Activated effector memory CD4-positive, alpha-beta T cell treated with anti-CD3 and anti-CD28 coated beads, Interleukin-2, amount 50 U/mL, for 16 hours (primary cell): ENCODE results near the gene TBC1D13.
"Not testable (repeated sequence)": the region's sequence is repeated elsewhere in the genome, so short reads cannot be mapped to it uniquely, and the experiment has no call there.

Experiments used
- DNase-seq: peaks from one replicate; pipeline ENCODE4 v3.0.0-alpha.2; 2020

TBC1D13 gene

DNA sequence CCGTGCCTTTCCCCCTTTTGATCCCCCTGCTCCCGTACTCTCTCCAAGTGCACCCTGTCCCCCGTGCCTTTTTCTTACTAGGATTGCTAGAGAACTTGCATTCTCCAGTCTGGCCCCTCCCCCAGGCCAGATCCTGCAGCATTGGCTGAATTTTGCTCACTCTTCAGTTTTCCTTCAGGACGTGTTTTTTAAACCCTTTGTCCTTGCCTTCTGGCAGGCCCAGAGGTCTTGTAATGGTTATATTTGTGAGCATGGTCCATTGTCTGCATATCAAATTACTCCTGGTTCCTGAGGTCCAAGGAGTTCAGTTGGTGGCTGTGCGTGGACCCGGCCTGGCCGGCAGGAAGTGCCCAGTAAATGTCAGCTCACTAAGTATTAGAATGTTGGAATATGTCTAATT lies 606 bp downstream of the TBC1D13 start:
- DNase-seq: no peak

DNA sequence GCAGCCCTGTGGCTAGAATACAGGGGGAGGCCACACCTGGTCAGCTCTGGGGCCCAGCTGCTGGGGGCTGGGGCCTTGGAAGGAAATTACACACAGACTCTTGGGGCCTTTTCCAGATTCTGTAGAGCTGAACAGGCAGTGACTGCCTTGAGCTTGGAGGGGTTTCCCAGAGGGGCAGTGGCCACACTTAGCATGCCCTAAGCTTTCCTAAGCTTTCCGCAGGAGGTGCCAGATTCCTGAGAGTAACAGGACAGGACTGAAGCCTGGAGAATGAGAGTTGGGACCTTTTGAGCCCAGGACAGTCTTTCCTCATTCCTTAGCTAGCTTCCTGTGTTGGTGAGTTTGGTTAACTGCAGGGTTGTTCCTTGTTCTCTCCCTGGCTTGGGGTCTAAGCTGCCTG lies 1.4 kb downstream of the TBC1D13 start:
- DNase-seq: no peak

DNA sequence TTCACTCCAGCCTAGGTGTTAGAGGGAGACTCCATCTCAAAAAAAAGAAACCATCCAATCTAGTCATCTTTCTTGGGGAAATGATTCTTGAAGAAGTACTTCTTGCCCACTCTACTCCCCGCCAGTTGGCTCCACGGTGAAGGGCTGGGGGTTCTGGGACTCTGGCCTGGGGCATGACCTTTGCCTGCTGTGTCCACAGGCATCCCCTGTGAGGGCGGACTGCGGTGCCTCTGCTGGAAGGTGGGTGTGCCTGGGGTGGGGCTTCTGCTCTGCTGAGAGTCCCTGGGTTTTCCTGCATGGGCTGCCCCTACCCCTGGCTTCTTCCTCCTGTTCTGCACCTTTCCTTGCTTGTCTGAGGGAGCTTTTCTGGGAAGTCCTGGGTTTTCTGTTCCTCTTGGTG lies 3.5 kb downstream of the TBC1D13 start:
- DNase-seq: no peak

DNA sequence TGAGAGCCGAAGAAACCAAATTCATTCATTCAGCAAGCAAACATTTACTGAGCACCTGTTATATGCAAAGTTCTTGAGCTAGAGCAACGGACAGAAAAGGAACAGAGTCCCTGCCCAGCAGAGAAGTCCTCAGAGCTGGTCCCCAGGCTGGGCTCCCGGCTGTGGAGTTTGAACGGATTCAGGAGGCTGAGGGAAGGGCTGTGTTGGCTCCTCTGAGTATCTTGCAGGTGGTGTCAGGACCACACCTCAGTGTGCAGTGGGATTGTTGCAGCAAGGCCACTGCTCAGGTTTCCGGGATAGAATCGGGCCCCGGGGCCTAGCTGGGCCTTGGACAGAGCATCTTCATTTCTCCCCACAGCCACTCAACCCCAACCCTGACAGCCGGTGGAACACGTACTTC lies 5.1 kb downstream of the TBC1D13 start:
- DNase-seq: no peak

DNA sequence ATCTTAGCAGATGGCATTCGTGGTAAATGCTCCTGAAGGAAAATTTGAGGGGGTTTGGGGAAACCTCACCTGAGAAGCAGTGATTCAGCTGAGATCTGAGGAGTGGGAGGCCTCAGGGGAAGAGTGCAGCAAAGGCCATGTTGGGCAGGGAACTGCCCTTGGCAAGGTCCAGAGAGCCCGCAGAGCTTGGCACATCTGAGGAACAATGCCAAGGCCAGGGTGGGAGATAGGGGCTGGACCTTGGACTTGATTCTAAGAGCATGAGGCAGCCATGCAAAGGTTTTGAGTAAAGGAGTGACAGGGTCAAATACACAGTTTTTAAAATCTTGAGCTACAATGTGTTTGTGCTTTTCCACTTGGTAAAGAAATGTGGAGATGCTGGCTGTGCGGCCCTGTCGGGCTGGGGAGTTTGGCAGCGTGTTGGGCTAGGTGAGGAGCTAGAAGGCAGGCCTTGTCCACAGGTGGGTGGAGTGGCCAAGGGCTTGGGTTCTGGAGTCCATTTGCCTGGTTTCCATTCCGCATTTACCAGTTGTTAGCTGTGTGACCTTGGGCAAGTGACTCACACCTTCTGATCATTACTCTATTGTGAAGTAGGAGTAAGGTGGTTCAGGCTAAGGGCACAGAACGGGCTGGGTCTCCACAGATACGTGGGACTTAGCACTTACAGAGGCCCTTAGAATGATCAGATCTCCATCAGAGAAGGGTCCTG lies 6.1 kb downstream of the TBC1D13 start:
- DNase-seq: no peak

DNA sequence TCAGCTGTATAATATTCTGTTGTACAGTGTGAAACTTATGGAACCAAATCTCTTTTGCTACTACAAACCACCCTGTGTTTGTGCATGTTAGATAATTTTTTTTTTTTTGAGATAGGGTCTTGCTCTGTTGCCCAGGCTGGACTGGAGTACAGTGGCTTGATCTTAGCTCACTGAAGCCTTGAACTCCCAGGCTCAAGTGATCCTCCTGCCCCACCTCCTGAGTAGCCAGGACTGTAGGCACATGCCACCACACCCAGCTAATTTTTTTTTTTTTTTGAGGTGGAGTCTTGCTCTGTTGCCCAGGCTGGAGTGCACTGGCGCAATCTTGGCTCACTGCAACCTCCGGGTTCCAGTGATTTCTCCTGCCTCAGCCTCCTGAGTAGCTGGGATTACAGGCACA lies 7.9 kb downstream of the TBC1D13 start:
- DNase-seq: not testable (repeated sequence)

DNA sequence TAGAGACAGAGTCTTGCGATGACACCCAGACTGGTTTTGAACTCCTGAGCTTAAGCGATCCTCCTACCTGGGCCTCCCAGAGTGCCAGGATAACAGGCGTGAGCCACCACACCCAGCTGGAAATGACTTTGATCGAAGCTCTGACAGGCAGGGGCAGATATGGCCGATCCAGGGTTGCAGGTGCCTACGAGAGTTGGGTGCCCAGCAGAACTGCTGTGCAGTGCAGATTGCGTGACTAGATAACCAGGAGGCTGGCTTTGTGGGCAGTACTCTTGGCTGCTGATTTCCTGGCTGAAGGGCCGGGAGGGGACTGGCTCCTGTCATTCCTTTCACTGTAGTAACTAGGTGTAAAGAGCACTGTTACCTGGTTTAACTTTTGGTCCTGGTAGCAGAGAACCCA lies 11.8 kb downstream of the TBC1D13 start:
- DNase-seq: no peak

DNA sequence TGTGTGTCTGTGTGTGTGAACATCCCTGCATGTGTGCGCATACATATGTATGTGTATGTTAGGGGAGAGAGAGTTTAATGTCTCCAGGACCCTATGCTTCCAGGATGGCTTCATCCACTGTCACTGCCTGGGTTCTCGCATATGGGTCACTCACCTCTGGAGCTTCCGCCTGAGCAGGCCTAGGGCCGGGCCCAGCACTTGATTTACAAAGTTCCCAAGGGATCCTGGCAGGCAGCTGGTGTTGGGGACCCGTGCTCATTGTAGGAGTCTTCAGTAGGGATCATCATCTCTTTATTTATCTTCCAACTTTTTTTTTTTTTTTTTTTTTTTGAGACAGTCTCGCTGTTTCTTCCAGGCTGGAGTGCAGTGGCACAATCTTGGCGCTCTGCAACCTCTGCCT lies 13.0 kb downstream of the TBC1D13 start:
- no peak for DNase-seq

DNA sequence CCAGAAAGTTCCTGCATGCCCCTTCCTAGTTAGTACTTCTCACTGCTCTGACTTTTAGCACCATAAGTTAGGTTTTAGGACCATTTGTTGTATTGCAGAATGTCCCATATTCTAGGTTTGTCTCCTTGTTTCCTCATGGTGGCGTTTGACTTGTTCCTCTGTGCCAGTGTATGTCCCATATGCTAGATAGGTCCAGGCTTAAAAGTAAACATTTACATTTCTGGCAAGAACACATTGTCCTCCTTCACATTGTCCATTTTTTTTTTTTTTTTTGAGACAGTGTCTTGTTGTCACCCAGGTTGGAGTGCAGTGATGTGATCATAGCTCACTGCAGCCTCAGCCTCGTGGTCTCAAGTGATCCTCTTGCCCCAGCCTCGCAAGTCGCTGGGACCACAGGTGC lies 15.4 kb downstream of the TBC1D13 start:
- DNase-seq: no peak

DNA sequence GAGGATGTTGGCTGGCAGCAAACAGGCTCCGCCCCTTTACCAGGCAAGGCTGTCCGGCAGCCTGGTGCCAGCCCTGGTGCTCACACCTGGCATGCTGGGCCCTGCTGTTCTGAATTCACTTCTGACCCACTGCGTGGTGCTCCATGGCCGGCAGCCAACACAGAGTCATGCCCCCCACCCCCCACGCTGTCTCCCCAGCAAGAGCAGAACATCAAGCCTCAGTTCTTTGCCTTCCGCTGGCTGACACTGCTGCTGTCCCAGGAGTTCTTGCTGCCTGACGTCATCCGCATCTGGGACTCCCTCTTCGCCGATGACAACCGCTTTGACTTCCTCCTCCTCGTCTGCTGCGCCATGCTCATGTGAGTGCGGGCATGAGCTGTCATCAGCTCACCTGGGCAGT lies 18.6 kb downstream of the TBC1D13 start:
- DNase-seq: no peak

DNA sequence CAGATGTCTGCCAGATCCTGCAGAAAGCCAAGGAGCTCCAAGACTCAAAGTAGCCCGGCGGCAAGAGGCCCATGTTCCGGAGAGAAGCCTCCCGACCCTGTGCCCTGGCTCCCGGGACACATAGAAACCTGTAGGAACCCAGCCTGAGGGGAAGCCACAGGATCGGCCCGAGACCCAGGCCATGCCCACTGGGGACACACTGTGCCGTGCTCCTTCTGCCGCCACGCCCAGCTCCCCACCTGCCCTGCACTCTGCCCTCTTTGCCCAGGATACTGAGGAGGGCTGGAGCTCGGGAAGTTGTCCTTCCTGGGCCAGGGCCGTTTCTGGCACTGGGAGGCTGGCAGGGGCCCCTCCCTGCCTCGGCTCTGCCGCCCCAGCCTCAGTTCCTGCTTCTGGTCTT lies 20.8 kb downstream of the TBC1D13 start:
- DNase-seq: no peak

DNA sequence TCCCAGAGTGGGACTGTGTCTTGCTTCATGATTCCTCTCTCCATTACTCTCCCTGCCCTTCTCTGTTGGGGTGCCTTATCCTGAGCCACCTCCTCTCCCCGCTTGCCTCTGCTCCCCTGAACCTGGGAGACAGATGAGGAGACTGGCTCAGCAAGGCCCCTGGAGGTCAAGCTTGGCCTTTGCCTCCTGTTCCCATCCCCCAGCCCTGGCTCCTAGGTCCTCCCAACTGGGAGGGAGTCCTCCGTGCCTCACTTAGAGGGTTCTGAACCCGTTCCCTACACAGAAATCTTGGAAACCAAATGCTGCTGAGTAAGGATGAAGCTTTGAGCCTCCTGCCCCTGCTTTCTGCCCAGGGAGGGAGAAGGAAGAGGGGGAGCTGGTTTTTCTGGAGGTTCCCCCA lies 21.5 kb downstream of the TBC1D13 start:
- no peak for DNase-seq

DNA sequence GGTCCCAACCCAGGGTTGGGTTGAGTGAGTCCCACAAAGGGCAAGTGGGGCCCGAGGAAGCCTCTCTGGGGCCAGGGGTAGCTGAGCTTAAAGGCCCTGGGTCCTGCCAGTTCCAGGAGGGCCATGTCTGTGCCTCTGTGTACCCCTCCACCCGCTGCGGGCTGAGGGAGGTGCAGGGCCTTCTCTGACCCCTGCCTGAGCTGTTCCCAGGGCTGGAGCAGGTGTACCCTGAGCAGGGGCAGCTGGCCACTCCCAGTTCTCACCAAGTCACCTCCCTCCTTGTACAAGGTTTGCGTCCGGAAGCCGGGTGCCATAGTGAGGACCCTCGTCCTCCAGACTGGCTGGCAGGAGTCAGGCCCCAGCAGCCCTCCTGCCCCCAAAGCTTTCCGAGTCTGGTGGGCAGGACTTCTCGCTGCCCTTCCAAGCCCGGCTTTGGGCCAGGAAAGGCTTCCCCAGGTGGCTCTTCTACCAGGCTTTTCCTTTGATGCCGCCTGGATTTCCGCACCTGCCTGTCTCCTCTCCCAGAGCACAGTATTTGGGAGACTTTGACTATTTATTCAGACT lies 22.1 kb downstream of the TBC1D13 start:
- DNase-seq: no peak

DNA sequence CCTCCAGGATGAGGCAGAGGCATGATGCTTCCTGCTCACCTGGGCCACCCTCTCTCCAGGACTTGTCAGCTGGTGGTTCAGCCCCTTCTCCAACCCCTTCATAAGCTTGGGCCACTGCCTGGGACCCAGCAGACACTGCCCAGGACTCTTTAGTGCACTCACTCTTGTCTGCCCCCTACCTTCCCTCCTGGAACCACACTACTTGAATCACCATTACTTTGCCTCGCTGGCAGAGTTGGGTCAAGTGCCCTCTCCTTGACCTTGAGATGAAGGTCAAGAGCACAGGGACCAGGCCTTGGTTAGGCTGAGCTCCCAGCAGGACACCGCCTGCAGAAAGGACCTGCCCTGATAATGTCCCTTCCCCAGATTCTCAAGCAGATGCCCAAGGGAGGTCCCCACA lies 22.8 kb downstream of the TBC1D13 start:
- DNase-seq: no peak

DNA sequence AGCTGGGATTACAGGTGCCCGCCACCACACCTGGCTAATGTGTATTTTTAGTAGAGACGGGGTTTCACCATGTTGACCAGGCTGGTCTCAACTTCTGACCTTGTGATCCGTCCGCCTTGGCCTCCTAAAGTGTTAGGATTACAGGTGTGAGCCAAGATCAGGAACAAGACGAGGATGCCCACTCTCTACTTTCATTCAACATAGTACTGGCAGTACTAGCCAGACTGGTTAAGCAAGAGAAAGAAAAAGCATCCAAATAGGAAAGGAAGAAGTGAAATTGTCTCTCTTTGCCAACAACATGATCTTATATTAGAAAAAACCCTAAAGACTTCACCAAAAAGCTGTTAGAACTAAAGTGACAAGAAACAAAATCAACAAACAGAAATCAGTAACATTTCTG lies 23.8 kb downstream of the TBC1D13 start:
- no peak for DNase-seq

DNA sequence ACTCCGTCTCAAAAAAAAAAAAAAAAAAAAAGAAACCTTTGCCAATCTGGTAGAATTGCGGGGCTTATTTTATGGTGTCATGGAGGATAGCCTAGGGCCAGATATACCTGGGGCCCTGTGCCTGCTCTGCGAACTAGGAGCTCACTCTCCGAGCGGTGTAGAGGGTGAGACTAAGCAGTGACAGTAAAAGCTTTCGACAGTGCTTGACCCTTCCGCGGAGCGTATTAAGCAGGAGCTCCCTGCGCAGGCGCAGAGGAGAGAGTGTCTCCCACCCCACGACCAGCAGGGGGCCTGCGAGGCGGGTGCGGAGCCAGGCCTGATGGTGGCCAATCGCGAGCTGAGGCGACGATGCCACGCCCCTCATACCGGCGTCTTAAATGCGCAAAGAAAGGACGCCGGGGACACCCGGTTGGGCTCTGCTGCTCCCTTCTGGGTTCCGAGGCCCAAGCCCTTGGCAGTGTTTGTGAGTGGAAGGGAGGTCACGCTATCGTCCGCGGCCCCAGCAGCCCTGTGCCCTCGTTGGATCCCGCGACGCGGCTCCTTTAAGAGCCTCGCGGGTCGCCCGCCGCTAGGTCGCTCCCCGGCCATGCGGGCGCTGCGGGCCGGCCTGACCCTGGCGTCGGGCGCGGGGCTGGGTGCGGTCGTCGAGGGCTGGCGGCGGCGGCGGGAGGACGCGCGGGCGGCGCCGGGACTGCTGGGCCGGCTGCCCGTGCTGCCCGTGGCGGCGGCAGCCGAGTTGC lies 31.2 kb downstream of the TBC1D13 start, which contains the start of gene ENDOG:
Gene ENDOG (plus strand): TSS at position 402 of the 740 bp plus-strand sequence. CDS start 185 bp downstream, at position 587.
- DNase-seq: peak; percentile 100

DNA sequence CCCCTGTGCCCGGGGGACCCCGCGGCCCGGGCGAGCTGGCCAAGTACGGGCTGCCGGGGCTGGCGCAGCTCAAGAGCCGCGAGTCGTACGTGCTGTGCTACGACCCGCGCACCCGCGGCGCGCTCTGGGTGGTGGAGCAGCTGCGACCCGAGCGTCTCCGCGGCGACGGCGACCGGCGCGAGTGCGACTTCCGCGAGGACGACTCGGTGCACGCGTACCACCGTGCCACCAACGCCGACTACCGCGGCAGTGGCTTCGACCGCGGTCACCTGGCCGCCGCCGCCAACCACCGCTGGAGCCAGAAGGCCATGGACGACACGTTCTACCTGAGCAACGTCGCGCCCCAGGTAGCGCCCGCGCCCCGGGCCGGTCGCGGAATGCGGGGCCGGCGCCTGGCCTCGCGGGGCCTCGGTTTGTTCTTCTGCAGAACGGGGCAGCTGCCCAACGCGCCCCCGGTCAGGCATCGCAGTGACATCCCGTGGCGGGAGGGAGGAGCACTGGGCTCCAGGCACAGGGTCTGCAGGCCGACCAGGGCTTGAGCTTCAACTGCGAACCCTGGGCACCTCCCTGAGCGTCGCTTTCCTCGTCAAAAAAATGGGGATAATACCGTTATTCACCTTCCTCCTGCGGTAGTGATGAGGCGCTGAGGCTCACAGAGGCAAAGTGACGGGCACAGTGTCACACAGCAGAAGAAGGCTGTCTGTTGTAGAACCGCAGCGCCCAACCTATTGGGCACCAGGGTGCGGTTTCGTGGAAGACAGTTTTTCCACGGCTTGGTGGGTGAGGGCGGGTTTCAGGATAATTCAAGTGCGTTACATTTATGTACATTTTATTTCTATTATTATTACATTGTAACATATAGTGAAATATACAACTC lies 32.0 kb downstream of the TBC1D13 start:
- DNase-seq: peak; percentile 77

DNA sequence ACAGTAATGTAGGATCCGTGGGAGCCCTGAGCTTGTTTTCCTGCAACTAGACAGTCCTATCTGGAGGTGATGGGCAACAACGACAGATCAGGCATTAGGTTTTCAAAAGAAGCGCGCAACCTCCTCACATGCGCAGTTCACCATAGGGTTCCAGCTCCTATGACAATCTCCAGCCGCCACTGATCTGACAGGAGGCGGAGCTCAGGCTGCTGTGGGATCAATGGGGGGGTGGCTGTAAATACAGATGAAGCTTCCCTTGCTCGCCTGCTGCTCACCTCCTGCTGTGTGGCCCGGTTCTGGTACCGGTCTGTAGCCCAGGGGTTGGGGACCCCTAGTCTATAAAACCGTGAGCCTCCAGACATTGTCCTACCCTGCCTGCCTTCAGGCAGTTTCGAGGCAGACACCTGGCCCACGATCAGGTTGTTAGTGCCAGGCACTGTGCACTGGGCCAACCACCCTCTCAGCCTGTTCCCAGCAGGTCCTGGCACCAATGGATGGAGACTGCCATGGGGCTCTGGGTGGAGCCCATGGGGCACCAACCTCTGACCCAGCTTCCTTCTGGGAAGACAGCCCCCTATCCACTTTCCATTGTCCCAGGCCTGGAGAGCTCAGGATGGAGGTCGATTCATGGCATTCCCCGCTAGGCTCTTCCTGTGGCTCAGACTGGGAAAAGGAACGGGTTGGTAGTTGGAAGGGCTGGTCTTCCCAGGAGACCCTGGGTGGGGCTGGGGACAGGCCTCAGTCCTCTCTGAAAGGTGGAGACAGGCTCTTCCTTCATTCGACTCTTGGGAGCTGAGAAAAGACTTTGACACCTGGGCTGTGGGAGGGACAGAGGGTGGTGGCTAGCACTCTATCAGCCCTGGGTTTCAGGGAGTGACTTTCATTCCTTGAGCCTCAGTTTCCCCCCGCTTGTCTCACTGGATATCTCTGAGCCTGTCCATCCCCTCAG lies 32.9 kb downstream of the TBC1D13 start:
- DNase-seq: no peak

DNA sequence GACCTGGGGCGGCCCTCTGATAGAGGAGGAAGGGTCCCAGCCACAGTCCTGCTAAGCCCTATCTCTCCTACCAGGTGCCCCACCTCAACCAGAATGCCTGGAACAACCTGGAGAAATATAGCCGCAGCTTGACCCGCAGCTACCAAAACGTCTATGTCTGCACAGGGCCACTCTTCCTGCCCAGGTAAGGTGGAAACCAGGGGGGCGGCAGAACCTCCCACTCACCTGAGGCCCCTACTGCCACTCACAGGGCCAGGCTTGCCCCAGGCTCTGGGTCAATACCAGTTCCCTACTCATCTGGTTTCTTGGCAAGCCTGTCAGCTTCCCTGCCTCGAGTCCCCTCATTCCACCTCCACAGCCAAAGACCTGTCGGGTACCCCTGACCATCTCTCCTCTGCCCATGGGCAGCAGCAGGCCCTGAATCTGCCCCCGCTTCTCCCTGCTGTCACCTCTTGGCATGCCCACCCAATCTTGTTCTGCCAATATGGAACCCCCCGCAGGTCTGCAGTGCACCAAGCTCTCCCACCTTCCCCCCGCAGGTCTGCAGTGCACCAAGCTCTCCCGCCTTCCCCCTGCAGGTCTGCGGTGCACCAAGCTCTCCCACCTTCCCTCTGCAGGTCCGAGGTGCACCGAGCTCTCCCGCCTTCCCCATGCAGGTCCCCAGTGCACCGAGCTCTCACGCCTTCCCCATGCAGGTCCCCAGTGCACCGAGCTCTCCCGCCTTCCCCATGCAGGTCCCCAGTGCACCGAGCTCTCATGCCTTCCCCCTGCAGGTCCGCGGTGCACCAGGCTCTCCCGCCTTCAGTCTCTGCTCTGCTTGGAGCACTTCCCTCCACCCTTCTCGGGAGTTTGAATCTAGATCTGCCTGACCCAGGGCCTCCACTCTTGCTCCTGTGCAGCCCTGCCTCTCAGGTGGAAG lies 33.9 kb downstream of the TBC1D13 start:
- no peak for DNase-seq

DNA sequence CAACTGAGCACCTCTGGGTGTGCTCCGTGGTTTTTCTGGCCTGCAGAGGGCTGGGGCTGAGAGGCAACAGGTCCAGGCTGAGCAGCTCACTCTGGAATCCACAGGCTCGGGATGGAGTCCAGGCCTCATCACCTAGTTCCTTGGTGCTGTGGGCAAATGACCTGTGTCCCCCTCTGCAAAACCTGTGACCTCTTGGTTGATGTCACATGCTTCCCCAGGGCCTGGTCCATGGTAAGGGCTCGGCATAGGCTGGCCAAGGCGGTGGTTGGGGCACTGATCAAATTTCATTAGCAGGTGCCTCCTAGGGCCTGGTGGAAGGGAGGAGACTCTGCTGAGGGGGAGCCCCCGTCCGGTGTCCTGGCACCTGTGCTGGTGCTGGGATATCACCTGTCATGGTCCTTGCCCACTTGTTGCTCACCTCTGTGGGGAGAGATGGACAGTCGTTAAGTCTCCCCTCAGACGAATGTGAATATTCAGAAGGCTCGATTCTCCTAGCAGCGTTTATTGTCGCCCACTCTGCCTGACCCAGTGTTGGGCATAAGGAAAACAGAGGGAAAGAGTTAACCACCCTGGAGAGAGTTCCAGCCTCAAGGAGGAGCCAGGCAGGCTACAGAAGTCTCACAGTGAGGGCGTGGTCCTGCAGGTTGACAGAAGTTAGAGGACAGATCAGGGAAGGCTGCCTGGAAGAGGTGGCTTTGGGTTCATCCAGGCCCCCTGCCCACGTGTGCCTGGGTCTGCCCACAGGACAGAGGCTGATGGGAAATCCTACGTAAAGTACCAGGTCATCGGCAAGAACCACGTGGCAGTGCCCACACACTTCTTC lies 34.7 kb downstream of the TBC1D13 start:
- no peak for DNase-seq
